SK-N-SH treated with all-trans-retinoic acid at 6 μM for 48 hours (cell line): ENCODE results near the gene PDIA4.

ENCODE experiments used
- ARNTL ChIP-seq: fragments of 450-650 bp; formaldehyde crosslinking; IDR thresholded peaks from 2 replicates; pipeline ENCODE4 v1.5.0; 2020; ENCODE audit warnings: low read depth, mild to moderate bottlenecking, moderate library complexity, borderline replicate concordance
- BACH2 ChIP-seq: fragments of 250-450 bp; sonication (Bioruptor Pico); IDR thresholded peaks from 2 replicates; pipeline ENCODE4 v1.9.0; 2021; ENCODE audit warnings: mild to moderate bottlenecking, borderline replicate concordance
- CREB5 ChIP-seq: fragments of 250-450 bp; sonication (Bioruptor Pico); IDR thresholded peaks from 2 replicates; pipeline ENCODE4 v1.5.1; 2020; ENCODE audit warnings: low read depth, mild to moderate bottlenecking, moderate library complexity
- CSDC2 ChIP-seq: fragments of 250-450 bp; sonication (Bioruptor Pico); IDR thresholded peaks from 2 replicates; pipeline ENCODE4 v1.5.0; 2020; ENCODE audit warnings: mild to moderate bottlenecking, moderate library complexity
- CSRNP3 ChIP-seq: fragments of 250-450 bp; sonication (Bioruptor Pico); IDR thresholded peaks from 2 replicates; pipeline ENCODE4 v1.5.1; 2021; ENCODE audit warnings: mild to moderate bottlenecking, moderate library complexity
- OSR1 ChIP-seq: fragments of 250-450 bp; sonication (Bioruptor Pico); IDR thresholded peaks from 2 replicates; pipeline ENCODE4 v1.8.0; 2022; ENCODE audit warnings: moderate library complexity, mild to moderate bottlenecking, inconsistent platforms
- PATZ1 ChIP-seq: fragments of 250-450 bp; sonication (Bioruptor Pico); IDR thresholded peaks from 2 replicates; pipeline ENCODE4 v1.8.0; 2020; ENCODE audit warnings: mild to moderate bottlenecking, moderate library complexity, borderline replicate concordance
- PPARA ChIP-seq: fragments of 250-450 bp; sonication (Bioruptor Pico); IDR thresholded peaks from 2 replicates; pipeline ENCODE4 v1.5.0; 2020; ENCODE audit warnings: mild to moderate bottlenecking, borderline replicate concordance
- RARB ChIP-seq: fragments of 250-450 bp; sonication (Bioruptor Pico); IDR thresholded peaks from 2 replicates; pipeline ENCODE4 v1.8.0; 2021; ENCODE audit warnings: mild to moderate bottlenecking, moderate library complexity
- TSHZ2 ChIP-seq: fragments of 250-450 bp; sonication (Bioruptor Pico); IDR thresholded peaks from 2 replicates; pipeline ENCODE4 v1.5.0; 2020; ENCODE audit warnings: mild to moderate bottlenecking, moderate library complexity
- ZFP3 ChIP-seq: fragments of 250-450 bp; sonication (Bioruptor Pico); IDR thresholded peaks from 2 replicates; pipeline ENCODE4 v1.5.0; 2020; ENCODE audit warnings: mild to moderate bottlenecking, moderate library complexity
- ZFP30 ChIP-seq: fragments of 450-650 bp; formaldehyde crosslinking; IDR thresholded peaks from 2 replicates; pipeline ENCODE4 v1.5.0; 2022; ENCODE audit warnings: mild to moderate bottlenecking, moderate library complexity
- ZNF565 ChIP-seq: fragments of 450-650 bp; formaldehyde crosslinking; conservative IDR thresholded peaks from 2 replicates; pipeline ENCODE4 v1.5.0; 2020; ENCODE audit warnings: low read depth, mild to moderate bottlenecking, moderate library complexity

- TF ChIP-seq ZNF565: no peak
- no peak for TF ChIP-seq ZFP30 (CRISPR knock-in tag)
- no peak for TF ChIP-seq CREB5 (CRISPR knock-in tag)
- no peak for TF ChIP-seq CSDC2 (CRISPR knock-in tag)
- no peak for TF ChIP-seq ARNTL (CRISPR knock-in tag)
- no peak for TF ChIP-seq RARB
- no peak for TF ChIP-seq TSHZ2 (CRISPR knock-in tag)
- no peak for TF ChIP-seq CSRNP3
- TF ChIP-seq OSR1 (CRISPR knock-in tag): no peak
- TF ChIP-seq BACH2 (CRISPR knock-in tag): no peak
- TF ChIP-seq ZFP3 (CRISPR knock-in tag): no peak
- no peak for TF ChIP-seq PATZ1 (CRISPR knock-in tag)
- TF ChIP-seq PPARA: no peak
These were observed 14.0 kb downstream of the PDIA4 start for GRCh38 chr7:149014309-149014708.
